ENCODE measurements around the gene SCML1.
"Not testable (repeated sequence)": the region's sequence is repeated elsewhere in the genome, so short reads cannot be mapped to it uniquely, and the experiment has no call there.

The SCML1 gene

GRCh38 chrX:17740137-17741122, 3.1 kb downstream of the SCML1 start:
- DNase-seq = no peak

DNA sequence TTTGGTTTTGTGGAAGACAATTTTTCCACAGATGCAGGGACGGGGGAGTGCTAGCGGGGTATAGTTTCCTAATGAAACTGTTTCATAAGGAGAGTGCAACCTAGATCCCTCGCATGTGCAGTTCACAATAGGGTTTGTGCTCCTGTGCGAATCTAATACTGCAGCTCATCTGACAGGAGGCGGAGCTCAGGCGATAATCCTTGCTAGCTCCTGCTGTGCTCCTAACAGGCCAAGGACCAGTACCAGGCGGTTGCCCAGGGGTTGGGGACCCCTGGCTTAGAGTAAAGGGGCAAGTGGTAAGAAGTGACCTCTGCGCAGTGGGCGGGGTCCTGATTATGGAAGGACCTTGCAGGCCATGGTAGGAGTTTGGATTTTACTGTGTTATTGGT, 3.8 kb downstream of the SCML1 start:
- peak; percentile 17 for DNase-seq

DNA sequence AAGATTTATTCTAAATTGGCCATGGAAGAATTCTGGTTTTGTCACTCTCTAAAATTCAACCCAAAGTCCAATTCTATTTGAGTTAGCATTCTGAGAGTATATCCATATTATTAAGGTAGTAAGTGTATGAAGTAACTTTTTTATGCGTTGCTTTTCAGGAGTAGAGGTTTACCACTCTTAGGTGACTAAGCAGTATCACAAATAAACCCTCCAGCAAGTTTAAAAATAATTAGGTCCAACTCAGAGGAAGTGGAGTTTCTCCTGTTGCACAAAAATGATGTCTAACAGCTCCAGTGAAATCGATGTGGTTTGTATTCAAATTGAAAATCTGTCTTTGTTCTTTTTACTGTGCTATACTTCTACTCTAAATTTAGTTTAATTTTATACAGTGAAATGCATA, 6.6 kb downstream of the SCML1 start:
- no peak for DNase-seq

GRCh38 chrX:17744896-17745523, 7.7 kb downstream of the SCML1 start:
- DNase-seq = no peak

GRCh38 chrX:17747692-17748091, 10.4 kb downstream of the SCML1 start:
- no peak for DNase-seq

- no peak for DNase-seq
Measured at GRCh38 chrX:17748684-17749083, 11.4 kb downstream of the SCML1 start.

DNA sequence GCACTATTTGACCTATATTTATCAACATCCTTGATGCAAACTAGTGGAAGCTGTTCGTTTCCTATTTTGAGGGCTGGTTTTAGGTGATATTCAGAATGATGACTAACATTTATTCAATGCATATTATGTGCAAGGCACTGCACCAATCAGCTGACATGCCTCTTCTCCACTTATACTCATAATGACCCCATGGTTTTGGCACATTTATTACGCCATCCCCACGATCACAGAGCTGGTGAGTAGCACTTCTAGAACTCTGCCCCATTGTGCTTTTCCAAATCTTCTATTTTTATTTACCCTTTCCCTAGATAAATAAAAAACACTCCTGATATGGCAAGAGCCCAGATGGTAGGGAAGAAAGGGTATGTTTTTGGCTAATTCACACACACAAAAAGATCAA, 13.1 kb downstream of the SCML1 start:
- no peak for DNase-seq

DNA sequence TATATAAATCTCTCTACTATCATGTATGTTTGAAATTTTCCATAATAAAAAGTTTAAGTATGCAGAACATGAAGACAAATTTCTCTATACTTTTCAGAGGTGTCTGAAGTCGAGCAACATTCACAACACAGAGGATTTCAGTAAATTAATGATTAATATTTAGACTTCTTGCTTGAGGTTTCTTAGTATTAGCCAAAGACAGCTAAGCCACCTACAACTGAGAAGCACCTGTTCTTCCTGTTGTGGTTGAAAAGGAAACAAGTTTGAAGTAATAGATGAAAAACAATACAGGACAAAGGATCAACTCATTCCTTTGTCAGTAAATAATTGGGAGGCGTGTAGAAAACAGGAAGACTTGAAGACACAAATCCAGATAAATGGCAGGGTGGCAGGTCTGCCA, 21.1 kb downstream of the SCML1 start:
- DNase-seq = no peak

- no peak for DNase-seq
Measured at GRCh38 chrX:17759990-17760389, 22.7 kb downstream of the SCML1 start.

GRCh38 chrX:17767734-17768133, 30.4 kb downstream of the SCML1 start:
- DNase-seq = no peak

DNA sequence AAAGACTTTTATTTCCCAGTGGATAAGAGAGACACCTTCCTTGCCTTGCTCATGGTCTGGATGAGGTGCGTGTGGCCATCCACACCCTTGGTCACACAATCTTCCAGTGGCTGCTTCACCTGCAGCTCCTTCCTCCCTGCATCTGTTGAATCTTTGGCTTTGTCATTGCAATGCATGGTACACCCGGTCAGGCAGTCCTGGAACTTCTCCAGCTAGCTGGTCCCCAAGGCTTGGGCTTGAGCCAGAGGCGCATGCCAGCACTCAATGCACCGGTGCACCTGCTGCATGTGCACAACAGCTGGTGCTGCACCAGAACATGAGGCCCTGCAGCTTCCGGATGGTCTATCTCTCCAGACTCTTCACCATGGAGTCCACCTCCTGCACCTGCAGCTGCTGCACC, 31.7 kb downstream of the SCML1 start:
- DNase-seq = no peak

DNA sequence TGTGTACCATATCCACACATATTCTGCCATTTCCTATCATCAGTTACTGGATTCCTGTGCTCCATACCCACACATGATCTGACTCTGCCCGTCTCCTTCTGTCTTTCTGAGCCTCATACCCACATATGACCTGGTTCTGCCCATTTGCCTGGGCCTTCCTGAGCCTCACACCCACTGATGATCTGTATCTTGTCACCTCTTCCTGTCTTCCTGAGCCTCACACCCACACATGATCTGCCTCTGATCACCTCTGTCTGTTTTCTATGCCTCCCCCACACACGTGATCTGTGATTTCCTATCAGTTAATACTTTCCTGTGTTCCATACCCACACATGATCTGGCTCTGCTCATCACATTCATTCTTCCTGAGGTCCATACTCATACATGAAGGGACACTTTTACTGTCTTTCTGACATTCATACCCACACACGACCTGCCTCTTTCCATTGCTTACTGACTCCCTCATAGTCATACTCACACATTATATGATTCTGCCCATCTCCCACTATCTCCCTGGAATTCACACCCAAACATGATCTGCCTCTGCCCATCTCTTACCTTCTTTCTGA, 32.5 kb downstream of the SCML1 start:
- DNase-seq = no peak

DNA sequence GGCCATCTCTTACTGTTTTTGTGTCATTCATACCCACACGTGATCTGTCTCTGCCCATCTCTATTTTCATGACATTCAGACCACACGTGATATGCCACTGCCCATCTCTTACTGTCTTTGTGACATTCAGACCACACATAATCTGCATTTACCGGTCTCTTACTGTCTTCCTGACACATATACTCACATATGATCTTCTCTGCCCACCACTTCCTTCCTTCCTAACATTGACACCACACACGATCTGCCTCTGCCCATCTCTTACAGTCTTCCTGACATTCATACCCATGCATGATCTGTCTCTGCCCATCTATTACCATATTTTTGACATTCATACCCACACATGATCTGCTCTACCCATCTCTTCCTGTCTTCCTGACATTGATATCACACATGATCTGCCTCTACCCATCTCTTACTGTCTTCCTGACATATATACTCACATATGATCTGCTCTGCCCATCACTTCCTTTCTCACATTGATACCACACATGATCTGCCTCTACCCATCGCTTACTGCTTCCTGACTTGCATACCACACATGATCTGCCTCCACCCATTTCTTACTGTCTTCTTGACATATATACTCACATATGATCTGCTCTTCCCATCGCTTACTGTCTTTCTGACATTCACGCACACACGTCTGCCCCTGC, 36.1 kb downstream of the SCML1 start:
- no peak for DNase-seq

GRCh38 chrX:17774053-17774452, 36.8 kb downstream of the SCML1 start:
- no peak for DNase-seq

DNA sequence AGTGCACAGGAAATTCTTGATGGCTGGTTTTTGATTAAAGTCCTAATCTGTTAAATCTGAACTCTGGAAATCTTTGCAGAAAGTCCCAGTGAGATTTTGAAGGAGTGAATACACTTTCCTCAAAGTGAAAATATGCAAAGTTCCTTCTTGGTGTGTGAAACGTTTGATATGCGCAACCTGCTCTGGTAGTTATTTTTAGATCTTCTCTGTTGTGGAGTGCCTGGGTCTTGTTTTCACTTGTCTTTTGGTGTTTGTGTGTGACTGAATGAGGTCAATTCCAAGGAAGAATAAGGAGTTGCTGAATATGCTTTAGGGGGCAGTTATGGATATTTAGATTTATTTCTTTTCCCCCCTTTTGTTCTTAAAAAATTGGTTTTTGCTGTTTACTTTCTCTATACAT, 41.7 kb downstream of the SCML1 start:
- no peak for DNase-seq

GRCh38 chrX:17779434-17779833, 42.1 kb downstream of the SCML1 start:
- DNase-seq = no peak

DNA sequence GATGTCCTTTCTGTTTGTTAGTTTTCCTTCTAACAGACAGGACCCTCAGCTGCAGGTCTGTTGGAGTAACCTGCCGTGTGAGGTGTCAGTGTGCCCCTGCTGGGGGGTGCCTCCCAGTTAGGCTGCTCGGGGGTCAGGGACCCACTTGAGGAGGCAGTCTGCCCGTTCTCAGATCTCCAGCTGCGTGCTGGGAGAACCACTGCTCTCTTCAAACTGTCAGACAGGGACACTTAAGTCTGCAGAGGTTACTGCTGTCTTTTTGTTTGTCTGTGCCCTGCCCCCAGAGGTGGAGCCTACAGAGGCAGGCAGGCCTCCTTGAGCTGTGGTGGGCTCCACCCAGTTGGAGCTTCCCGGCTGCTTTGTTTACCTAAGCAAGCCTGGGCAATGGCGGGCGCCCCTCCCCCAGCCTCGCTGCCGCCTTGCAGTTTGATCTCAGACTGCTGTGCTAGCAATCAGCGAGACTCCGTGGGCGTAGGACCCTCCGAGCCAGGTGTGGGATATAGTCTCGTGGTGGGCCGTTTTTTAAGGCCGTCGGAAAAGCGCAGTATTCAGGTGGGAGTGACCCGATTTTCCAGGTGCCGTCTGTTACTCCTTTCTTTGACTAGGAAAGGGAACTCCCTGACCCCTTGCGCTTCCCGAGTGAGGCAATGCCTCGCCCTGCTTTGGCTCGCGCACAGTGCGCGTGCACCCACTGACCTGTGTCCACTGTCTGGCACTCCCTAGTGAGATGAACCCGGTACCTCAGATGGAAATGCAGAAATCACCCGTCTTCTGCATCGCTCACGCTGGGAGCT, 49.5 kb downstream of the SCML1 start:
- DNase-seq = not testable (repeated sequence)

DNA sequence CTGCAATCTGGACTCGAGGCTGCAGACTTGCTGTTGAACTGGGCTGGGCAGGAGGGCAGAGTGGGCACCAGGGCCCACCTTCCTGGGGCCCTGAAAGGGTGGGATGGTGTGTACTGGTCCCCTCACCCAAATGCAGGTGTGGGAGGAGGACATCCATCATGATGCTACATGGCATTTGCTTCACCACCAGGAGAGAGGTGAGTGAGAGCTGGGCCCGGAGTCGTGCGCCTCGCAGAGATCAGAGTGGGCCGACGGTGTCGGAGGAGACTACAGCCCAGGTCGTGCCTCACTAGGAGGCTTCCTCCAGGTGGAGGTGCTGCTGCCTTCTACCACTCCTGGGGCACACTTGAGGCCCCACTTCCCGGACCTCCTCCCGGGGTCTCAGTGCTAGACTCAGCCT, 50.3 kb downstream of the SCML1 start:
- no peak for DNase-seq

DNA sequence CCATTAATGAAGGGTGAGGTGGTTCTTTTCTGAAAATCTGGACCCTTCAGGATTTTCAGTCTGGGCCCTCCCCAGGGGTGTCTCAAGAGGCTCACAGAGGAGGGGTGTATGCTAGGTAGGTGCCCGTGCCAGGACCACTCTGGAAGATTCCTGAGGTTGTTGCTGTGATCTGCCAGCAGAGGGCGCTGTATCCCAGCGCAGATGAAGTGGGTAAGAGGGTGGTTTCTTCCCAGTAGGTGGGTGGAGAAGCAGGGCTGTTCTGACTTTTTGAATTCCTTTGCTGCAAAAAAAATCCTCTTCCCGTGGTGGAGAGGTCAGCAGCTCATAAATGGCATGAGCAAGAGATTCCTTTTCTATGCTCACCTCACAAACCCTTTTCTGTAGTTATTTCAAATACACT, 51.1 kb downstream of the SCML1 start:
- DNase-seq = peak; percentile 41

DNA sequence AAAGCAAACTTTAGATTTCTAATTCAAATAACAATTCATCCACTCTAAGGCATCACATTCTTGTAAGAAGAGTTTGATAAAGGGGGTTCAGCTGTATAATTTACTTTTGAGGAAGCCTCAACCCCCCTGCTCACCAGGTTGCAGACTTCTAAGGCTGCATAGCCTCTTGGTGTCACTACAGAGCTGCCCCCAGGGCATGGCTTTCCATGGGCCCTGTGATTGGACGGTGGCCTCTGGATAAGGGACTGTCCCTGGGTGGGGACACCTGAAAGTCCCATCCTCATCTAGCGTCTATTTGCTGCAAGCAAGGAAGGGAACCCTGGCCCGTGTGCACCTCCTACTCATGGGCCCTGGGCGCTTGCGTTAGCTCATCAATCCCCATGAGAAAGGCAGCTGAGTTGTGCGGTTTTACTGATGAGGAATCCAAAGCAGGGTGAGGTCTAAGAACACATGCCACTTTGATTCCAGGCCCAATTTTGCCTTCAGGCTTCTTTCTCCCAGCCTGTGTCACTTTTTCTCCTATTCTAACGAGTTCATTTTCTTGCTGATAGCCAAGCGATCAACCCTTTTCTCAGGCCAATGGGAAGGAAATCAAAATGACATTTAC, 51.8 kb downstream of the SCML1 start:
- no peak for DNase-seq

GRCh38 chrX:17792826-17793225, 55.5 kb downstream of the SCML1 start:
- DNase-seq = no peak

DNA sequence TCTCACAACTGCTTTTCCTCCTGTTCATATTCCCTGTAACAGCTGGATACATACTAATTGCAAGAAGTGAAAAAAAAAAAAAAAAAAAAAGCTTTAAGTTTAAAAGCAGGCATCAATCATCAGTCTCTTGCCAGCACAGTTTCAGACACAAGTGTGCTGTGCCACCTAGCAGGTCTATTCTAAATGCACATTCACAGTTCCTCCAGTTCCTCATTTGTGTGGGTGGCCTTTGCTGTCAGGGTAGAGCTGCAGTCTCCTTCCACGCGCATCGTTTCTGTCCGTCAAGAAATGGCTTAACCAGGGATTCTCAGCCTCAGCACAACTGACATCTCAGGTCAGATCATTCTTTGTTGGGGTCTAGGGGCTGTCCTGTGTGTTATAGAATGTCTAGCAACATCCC, 61.6 kb downstream of the SCML1 start:
- DNase-seq = no peak
